ENCODE measurements around the gene OR2F2.

Gene OR2F2

GRCh38 chr7:143914938-143915652, 19.9 kb upstream of the OR2F2 start:
- no peak for DNase-seq (ENCODE audit: low read depth)

- DNase-seq (ENCODE audit: low read depth) = no peak
Observed at GRCh38 chr7:143924851-143925250, 10.2 kb upstream of the OR2F2 start.

DNA sequence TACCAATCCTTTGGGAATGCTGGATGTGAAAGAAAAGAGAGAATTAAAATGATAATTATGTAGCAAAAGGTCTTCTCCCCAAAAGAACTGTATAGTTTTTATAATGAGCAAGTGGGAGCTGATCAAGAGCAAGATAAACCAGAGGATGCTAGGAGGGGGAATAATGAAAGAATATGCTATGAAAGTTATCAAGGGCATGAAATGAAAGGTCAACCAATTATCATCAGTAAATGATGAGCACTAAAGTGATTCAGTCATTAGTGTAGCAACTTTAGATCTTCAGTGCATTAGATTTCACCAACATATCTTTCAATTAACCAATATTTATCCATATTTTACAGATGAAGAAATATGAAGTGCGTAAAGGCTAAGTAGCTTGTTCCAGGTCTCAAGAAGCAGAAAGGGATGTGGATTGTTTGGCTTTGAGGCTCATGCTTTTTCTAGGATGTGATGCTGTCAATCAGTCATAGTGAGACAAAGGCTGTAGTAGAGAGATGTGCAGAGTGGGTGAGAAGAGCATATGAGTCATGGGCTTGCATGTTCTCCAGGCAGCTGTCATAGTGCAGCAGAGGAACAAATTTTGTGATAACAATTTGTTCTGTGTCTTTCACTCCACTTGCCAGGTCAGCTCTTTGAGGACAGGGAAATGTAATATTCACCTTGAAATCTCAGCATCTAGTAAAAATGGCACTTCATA, 5.7 kb upstream of the OR2F2 start:
- DNase-seq (ENCODE audit: low read depth) = no peak

DNA sequence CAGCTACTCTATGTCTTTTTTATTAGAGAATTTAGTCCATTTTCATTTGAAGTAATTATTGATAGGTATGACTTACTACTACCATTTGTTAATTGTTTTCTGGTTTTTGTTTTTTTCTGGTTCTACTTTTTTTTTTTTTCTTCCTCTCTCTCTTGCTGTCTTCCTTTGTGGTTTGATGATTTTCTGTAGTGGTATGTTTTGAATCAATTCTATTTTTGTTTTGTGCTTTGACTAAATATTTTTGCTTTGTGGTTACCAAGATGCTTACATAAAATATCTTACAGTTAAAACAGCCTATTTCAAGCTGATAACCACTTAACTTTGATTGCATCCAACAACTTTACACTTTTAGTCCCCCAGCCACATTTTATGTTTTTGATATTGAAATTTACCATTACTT, 3.3 kb upstream of the OR2F2 start:
- DNase-seq (ENCODE audit: low read depth) = no peak

GRCh38 chr7:143936087-143937009, 1.3 kb downstream of the OR2F2 start:
- DNase-seq (ENCODE audit: low read depth) = no peak

GRCh38 chr7:143938379-143939243, 3.6 kb downstream of the OR2F2 start:
- no peak for DNase-seq (ENCODE audit: low read depth)

DNA sequence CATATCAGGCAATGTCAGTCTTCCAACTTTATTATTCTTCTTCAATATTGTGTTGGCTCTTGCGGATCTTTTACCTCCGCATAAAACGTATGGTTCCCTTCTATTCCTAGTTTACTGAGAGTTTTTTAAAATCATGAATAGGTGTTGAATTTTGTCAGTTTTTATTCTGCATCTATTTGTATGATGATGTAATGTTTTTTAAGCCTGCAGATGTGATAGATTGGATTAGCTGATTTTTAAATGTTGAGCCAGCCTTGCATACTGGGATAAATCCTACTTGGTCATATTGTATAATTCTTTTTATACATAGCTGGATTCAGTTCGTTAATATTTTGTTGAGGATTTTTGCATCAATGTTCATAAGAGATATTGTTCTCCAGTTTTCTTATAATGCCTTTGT, 10.4 kb downstream of the OR2F2 start:
- no peak for DNase-seq (ENCODE audit: low read depth)

GRCh38 chr7:143947111-143947510, 12.1 kb downstream of the OR2F2 start:
- no peak for DNase-seq (ENCODE audit: low read depth)

DNA sequence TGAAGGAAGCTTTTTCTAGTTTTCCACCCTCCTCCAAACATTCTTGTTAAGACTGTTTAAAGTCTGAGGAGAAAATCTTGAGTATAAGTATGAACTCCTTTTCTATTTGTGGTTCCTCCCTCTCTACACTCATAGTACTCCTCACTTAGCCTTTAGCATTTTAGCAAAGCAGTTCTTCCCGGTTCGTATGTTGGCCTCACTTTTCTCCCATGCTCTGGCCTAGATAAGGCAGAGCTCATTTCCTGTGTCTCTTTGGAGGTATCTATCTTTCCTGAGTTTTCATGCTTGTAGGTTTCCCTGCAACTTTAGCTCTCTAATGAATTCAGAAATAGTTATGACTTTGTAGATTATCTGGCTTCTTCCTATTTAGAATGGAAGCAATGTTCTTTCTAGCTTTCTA, 13.7 kb downstream of the OR2F2 start:
- DNase-seq (ENCODE audit: low read depth) = no peak

DNA sequence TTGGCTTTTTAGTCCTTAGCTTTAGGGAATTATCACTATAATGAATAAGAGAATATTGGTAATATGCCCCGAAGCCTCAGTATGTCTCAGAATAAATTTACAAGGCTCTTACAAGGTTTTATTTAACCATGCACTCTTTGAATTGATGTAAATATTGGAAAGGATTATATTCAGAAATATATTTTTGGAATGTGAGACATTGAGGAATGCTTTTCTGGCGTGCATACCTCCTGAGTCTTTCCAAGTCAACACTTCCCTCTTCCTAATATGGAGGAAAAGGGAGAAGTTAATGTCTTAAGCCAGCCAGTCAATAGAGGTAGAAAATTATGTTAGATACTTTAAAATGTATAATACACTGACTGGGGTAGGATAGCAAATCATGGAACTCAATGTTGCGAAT, 18.4 kb downstream of the OR2F2 start:
- DNase-seq (ENCODE audit: low read depth) = no peak

DNA sequence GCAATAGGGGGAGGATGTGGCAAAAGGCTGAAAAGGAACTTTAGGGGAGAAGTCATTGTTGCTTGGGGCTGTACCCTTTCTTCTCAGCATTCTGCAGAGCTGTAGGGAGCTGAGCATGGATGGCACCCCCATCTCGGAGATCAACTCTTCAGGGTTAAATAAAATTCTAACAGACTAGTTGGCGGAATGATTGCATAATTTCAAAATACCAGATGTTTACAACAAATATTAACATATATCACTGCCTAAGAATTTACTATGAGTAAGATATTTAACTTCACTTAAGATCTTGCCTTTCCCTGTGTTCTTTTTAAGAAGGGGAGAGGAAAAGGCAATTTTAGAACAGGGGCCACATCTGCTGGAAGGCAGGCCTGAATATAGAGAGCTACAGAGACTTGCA, 19.1 kb downstream of the OR2F2 start:
- no peak for DNase-seq (ENCODE audit: low read depth)

DNA sequence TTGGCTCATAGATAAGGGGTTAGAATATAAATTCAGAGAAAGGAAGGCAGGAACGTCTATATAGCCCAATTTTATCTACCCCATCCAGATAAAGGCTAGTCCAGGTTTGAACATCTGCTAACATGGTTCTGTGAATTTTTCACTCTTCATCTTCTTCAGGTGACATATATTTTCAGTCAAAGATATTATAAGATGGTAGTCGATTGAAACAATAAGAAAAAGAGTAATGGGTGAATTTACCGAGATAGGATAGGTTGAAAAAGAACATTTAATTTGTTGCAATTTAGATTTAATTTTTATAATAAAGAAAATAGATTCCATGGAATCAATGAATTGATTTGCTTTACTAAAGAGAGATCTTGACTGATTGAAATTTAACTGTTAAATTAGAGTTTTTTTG, 19.5 kb downstream of the OR2F2 start, which contains the start of gene OR2F1:
TSS of gene OR2F1 (plus strand) at position 301 of the 400 bp plus-strand sequence. CDS start 5,127 bp downstream, outside the sequence.
- no peak for DNase-seq (ENCODE audit: low read depth)

DNA sequence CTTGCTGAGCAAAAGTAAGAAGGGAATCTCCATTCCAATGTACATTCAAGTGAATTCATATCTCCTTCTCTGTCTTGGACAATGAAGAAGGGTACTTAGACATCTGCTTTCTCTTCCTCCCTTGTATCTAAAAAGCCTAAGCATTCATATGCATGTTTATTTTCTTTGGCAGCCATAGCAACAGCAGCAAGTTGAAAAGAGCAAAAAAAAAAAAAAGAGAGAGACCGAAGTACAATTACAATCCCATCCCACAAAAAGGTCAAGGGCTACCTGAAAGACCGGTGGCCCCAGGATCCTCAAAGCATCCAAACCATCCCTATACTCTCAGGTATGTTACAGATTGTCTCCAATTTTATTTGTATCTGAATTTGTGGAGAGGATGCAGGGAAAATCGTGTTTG, 23.7 kb downstream of the OR2F2 start:
- no peak for DNase-seq (ENCODE audit: low read depth)

- no peak for DNase-seq (ENCODE audit: low read depth)
Observed at GRCh38 chr7:143960813-143961610, 26.0 kb downstream of the OR2F2 start.

- no peak for DNase-seq (ENCODE audit: low read depth)
Observed at GRCh38 chr7:143965280-143965679, 30.2 kb downstream of the OR2F2 start.

GRCh38 chr7:143967398-143967797, 32.4 kb downstream of the OR2F2 start:
- no peak for DNase-seq (ENCODE audit: low read depth)

DNA sequence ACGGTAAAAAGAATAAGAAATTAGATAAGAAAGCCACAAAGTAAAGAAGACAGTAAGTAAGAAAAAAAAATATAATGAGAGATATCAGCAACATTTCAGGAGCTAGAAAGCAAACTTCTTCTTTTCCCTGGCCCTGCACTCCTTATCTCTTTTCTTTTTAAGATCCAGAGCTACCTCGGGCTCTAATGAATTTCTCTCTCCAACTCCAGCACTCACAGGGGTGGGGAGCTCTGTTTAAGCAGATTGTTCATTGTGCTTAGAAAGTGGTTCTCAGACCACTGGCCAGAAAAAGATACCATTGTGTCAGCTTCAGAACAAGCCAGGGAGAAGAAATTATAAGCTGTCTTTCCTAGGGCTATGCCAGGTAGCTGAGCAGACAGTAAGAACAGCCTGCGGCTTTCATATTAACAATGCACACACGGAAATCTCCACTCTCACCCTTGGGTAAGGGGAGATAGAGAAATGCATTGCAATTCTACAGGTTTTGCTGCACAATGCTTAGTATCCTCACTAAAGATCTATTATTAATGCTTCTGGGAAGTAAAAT, 38.9 kb downstream of the OR2F2 start:
- DNase-seq (ENCODE audit: low read depth) = no peak

DNA sequence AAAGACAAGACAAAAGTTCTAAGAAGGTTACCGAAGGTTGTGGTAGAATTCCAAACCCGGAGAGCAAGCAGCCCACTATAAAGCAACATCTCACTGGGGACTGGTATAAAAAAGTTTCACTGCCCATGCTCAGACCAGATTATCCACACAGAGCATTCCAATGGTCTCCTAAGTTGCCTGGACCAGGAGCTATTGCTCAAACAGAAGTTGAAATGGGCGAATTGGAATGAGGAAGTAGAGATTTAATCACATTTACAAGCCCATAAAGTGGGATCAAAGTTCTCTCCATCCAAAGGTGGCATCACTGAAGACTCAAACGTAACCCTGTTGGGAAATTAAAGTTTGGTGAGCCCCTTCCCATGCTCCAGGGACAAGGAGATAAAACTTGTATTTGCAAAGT, 39.4 kb downstream of the OR2F2 start:
- no peak for DNase-seq (ENCODE audit: low read depth)

- DNase-seq (ENCODE audit: low read depth) = no peak
Observed at GRCh38 chr7:143975617-143976016, 40.6 kb downstream of the OR2F2 start.

DNA sequence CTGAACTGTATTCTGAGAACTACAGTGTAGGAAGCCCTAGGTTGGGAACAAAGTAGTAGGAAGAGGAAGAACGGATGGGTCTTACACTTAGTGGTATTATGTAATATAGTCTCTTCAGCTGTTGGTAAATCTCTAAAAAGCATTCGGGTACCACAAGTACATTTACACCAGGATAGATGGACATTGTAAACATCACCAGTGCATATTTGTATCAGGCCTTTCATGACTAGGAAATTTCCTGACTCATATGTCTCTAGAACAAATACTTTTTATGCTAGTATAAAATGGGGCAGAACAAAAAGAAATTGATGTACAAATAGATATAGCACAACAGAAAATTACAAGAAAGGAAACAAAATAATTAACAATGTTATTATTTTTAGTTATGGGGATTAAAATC, 43.6 kb downstream of the OR2F2 start:
- DNase-seq (ENCODE audit: low read depth) = no peak

- DNase-seq (ENCODE audit: low read depth) = no peak
Observed at GRCh38 chr7:143979359-143979758, 44.3 kb downstream of the OR2F2 start.

All from stimulated activated CD8-positive, alpha-beta memory T cell treated with anti-CD3 and anti-CD28 coated beads, Interleukin-15, amount 100 ng/mL, for 1 hour (primary cell).